GM12864 (cell line): ENCODE data around the gene GABRQ.

Experiments used
- DNase-seq: peaks from one replicate; pipeline ENCODE4 v3.0.0-alpha.2; 2011; ENCODE audit warnings: low read depth
- H3K4me3 ChIP-seq: 2 replicates; pipeline ENCODE4 v1.5.1; 2011; ENCODE audit warnings: mild to moderate bottlenecking, low read depth, low read length, control low read depth
- TF ChIP-seq, protein P1 (sequence below): IDR thresholded peaks from 2 replicates; pipeline ENCODE4 v1.5.1; 2011; ENCODE audit warnings: low read depth, mild to moderate bottlenecking, moderate library complexity, low read length, control low read depth, inconsistent platforms; ENCODE audit errors: missing control alignments

GABRQ gene

DNA sequence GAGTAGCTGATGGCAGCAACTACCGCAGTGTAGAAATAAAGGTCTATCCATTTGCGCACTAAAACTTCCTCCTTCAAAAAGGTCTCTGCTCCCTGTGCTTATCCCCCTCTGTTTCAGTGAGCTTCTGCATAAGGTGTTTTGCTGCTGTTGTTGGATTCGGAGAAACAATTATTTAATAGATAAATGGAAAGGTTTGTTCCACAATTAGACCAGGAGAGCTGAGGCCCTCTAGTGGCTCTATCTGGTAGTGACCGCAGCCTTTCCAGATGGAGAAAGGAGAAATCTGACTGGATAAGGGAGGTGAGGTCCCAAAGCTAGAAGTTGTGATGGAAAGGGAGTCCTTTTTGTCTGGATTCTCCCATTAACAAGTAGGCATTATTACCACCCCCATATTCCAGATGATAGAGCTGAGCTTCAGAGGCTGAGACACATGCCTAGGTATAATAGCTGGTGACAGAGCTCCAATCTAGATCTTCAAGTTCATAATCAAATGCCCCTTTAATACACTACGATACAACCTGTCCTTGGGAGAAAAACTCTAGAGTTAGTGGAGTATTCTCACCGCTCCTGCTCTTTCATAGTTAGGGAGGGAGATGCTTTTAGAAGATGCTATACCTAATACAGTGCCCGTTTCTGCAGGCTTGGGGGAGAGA, 5.1 kb upstream of the GABRQ start:
- DNase-seq = no peak
- no peak overlapping the region for H3K4me3 ChIP-seq
- TF ChIP-seq, protein P1, sequence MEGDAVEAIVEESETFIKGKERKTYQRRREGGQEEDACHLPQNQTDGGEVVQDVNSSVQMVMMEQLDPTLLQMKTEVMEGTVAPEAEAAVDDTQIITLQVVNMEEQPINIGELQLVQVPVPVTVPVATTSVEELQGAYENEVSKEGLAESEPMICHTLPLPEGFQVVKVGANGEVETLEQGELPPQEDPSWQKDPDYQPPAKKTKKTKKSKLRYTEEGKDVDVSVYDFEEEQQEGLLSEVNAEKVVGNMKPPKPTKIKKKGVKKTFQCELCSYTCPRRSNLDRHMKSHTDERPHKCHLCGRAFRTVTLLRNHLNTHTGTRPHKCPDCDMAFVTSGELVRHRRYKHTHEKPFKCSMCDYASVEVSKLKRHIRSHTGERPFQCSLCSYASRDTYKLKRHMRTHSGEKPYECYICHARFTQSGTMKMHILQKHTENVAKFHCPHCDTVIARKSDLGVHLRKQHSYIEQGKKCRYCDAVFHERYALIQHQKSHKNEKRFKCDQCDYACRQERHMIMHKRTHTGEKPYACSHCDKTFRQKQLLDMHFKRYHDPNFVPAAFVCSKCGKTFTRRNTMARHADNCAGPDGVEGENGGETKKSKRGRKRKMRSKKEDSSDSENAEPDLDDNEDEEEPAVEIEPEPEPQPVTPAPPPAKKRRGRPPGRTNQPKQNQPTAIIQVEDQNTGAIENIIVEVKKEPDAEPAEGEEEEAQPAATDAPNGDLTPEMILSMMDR = peak; percentile 70

DNA sequence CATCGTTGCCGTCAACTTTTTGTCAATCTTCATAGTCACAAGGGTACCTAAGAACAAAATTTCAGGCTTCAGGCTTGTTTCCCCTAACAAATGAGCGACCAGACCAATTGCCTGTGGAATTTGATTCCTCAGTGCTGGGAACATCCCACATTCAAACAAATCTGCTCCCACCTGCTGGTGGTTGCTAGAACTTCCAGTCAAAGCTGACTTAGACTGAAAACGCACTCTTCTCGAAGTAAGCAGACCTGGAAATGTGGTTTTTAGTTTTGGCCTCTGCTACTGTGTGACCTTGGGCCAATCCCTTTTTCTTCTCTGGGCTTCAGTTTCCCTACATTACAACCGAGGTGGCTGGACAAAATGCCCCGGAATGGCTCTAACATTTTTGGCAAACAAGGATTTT, 1.8 kb upstream of the GABRQ start:
- TF ChIP-seq, protein P1 = peak; percentile 45
- H3K4me3 ChIP-seq = no peak overlapping the region
- no peak for DNase-seq

DNA sequence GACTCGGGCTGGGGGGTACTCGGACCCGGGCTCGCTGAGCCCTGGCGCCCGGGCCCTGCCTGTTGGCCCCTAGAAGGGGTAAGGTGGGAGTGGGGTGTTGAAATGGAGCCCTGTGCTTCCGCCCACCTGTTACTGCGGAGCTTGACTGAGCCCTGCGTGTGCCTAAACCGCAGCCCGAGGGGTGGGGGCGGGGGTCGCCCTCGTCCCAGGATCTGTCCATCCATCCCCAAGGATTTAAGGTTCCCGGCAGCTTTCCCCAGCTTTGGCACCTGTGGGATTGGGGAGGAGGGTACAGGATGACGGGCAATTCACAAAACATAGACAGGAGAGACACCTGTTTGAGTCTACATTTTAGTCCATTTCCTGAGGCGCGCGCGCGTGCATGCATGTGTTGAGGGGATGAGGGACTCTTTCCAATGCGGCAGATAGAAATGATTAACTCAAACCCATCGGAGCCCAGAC, 779 bp downstream of the GABRQ start:
- TF ChIP-seq, protein P1 = no peak
- H3K4me3 ChIP-seq = no peak overlapping the region
- DNase-seq = no peak

DNA sequence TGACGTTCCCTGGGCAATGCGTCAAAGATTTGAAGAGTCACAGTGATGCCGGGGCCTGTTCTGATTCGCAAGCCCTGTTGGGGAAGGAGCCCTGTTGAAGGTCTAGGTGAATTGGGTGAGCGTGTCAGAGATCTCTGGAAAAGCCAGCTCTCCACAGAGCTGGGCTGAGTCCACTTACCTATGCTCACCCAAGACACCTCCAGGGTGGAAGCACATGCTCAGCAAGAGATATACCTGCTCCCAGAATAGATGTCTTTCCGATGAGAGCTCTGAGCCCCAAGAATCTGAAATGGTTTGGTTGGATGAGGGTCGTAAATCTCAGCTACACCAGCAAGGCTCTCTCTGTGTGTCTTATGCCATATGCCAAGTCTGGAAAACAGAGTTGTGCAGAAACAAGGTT, 1.7 kb downstream of the GABRQ start:
- no peak for DNase-seq
- TF ChIP-seq, protein P1 = no peak
- no peak overlapping the region for H3K4me3 ChIP-seq

DNA sequence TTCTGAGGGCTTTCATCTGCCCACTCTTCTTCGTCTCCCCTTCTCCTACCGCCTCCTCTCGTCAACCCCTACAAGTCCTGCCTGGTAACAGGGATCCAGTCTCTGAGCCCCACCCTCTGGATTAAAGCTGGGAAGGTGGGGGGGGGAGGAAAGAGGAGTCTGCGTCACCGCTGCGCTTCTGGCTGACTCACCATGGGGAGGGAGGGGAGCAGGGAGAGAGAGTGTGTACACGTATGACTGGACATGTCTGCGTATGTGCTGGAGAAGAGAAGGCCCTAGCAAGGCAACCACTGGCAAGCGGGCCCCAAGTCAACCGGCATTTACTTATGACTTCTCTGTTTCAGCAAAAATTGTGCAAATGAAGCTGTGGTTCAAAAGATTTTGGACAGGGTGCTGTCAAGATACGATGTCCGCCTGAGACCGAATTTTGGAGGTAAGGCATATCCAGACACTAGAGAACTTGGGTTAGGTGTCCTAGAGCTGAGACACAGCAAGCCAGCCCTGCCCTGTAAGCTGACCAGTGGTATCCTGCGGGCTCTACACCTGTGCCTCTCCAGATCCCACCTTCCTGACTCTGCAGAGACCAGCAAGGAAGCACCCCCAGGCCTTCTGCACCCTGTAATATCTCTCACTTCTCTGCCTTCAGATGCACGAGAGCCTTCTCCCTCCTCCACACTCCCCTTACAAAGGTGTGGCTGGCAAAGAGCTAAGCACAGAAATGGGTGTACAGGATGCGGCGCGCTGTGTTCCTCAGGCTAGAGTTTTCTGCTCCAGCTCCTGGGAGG, 2.5 kb downstream of the GABRQ start:
- H3K4me3 ChIP-seq = no peak overlapping the region
- TF ChIP-seq, protein P1 = no peak
- no peak for DNase-seq

DNA sequence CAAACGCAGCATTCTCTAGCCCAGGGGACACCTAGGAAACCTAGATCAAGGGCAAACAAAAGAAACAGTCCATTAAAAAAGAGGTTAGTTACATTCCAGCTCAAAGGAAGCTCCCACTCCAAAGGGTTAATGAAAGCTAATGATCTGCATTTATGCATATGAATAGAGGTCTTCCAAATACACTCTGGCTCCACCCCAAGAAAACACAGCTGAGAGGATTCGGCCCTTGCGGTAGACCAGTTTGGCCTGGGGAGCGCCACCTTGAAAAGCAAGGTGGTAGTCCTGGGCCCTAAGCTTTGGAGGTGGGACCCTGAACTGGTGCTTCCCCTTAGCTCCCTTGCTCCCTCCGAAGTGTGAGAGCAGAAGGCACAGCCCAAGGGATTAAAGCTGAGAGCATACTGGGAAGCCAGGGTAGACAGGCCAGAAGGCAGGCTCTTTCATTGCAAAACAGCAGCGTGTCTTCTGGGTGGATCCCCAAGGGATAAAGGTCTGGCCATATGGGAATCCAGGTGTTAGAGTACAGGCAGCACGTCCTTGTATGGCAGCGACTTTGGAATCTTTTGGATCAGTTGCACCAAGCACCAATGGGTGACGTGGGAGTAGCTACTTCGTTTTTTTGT, 3.7 kb downstream of the GABRQ start:
- TF ChIP-seq, protein P1 = no peak
- H3K4me3 ChIP-seq = no peak overlapping the region
- no peak for DNase-seq
